Measurements from ENCODE around the gene AXDND1.

DNA sequence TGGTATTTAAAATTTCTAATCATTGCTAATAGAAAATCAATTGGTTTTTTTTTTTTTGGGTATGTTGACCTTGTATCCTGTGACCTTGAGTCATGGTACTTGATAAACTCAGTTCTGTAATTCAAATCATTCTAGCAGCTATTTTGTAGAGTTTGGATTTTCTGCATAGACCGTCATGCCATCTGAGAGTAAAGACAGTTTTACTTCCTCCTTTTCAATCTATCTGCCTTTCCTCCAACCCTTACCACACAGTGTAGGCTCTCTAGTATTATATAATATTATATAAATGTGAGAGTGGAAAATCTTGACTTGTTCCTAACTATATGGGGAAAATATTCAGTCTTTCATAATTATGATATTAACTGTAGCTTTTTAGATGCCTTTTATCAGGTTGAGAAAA is 232.9 kb downstream of the AXDND1 start:
- TF ChIP-seq POLR2AphosphoS5 (IDR thresholded peaks at IDR 0.05; ENCODE audit: borderline replicate concordance, low read depth, low read length) (no peak), EZH2 (IDR thresholded peaks at IDR 0.05) (no peak)

All from SK-N-MC (cell line).